NB4 (cell line): ENCODE results near the gene ZNF222.

Experiments used
- CTCF ChIP-seq: IDR thresholded peaks from one replicate; pipeline ENCODE4 v1.5.1; 2012; ENCODE audit warnings: low read depth, low read length
- POLR2A ChIP-seq: IDR thresholded peaks from 2 replicates; pipeline ENCODE4 v1.6.1; 2011; ENCODE audit warnings: mild to moderate bottlenecking; ENCODE audit not compliant: insufficient read length; ENCODE audit errors: extremely low read depth

GRCh38 chr19:44002212-44002565 lies 23.0 kb upstream of the ZNF222 start:
- TF ChIP-seq CTCF (no peak), POLR2A (no peak)
